HepG2 (cell line): ENCODE measurements around the gene ZNHIT1. TPM values are rescaled to one million over a fixed set of nuclear protein-coding genes. Genes with fewer than 3 reads are reported as not detected.

Source experiments
- ATM ChIP-seq: fragments of 450-650 bp; IDR thresholded peaks from 2 replicates; pipeline ENCODE4 v1.7.1; 2017; ENCODE audit warnings: mild to moderate bottlenecking, borderline replicate concordance
- BORCS8-MEF2B ChIP-seq: sonication (generic); formaldehyde crosslinking; IDR thresholded peaks from 2 replicates; pipeline ENCODE4 v1.8.0; 2022; ENCODE audit warnings: mild to moderate bottlenecking, missing genetic modification reagents
- ETS1 ChIP-seq: sonication (generic); formaldehyde crosslinking; IDR thresholded peaks from 2 replicates; pipeline ENCODE4 v1.4.0; 2020; ENCODE audit warnings: missing genetic modification reagents
- EZH2 ChIP-seq: conservative IDR thresholded peaks from 2 replicates; pipeline ENCODE4 v1.6.1; 2012; ENCODE audit warnings: mild to moderate bottlenecking, low read depth, low read length, moderate library complexity
- GLI4 ChIP-seq: sonication (generic); formaldehyde crosslinking; IDR thresholded peaks from 2 replicates; pipeline ENCODE4 v1.5.1; 2020; ENCODE audit warnings: missing genetic modification reagents, mild to moderate bottlenecking, moderate library complexity, borderline replicate concordance
- GMEB1 ChIP-seq: sonication (generic); formaldehyde crosslinking; IDR thresholded peaks from 2 replicates; pipeline ENCODE4 v1.5.1; 2020; ENCODE audit warnings: missing genetic modification reagents, mild to moderate bottlenecking, borderline replicate concordance
- KLF6 ChIP-seq: IDR thresholded peaks from 2 replicates; pipeline ENCODE4 v1.8.0; 2016; ENCODE audit warnings: missing biosample characterization, missing genetic modification reagents
- LCORL ChIP-seq, 2 experiments: fragments of 450-650 bp in 1 of 2; sonication (generic) in 1 of 2; formaldehyde crosslinking in 1 of 2; IDR thresholded peaks; 2 replicates each; pipeline versions ENCODE4 v1.5.0 to v1.6.1; 2017 to 2020; ENCODE audit warnings: antibody characterized with exemption in 1 of 2, missing genetic modification reagents in 1 of 2
- RARA ChIP-seq: IDR thresholded peaks from 2 replicates; pipeline ENCODE4 v1.6.1; 2016; ENCODE audit warnings: missing genetic modification reagents, missing compliant biosample characterization
- RBAK ChIP-seq: sonication (generic); formaldehyde crosslinking; IDR thresholded peaks from 2 replicates; pipeline ENCODE4 v1.5.1; 2020; ENCODE audit warnings: mild to moderate bottlenecking, missing genetic modification reagents
- SIN3B ChIP-seq: fragments of 150-350 bp; IDR thresholded peaks from 2 replicates; pipeline ENCODE4 v1.6.1; 2014; ENCODE audit warnings: low read length
- SP140L ChIP-seq: sonication (generic); formaldehyde crosslinking; IDR thresholded peaks from 2 replicates; pipeline ENCODE4 v1.4.0; 2020; ENCODE audit warnings: missing genetic modification reagents, borderline replicate concordance
- SSRP1 ChIP-seq: IDR thresholded peaks from 2 replicates; pipeline ENCODE4 v1.6.1; 2016; ENCODE audit warnings: control low read depth
- TOE1 ChIP-seq: sonication (generic); formaldehyde crosslinking; IDR thresholded peaks from 2 replicates; pipeline ENCODE4 v1.4.0; 2020; ENCODE audit warnings: mild to moderate bottlenecking, missing genetic modification reagents
- ZNF34 ChIP-seq: sonication (generic); formaldehyde crosslinking; IDR thresholded peaks from 2 replicates; pipeline ENCODE4 v1.4.0; 2020; ENCODE audit warnings: mild to moderate bottlenecking, missing genetic modification reagents, borderline replicate concordance
- ZNF503 ChIP-seq: sonication (generic); formaldehyde crosslinking; IDR thresholded peaks from 2 replicates; pipeline ENCODE4 v1.4.0; 2020; ENCODE audit warnings: missing genetic modification reagents
- ZNF557 ChIP-seq: sonication (generic); formaldehyde crosslinking; IDR thresholded peaks from 2 replicates; pipeline ENCODE4 v1.4.0; 2020; ENCODE audit warnings: missing genetic modification reagents
- ZNF672 ChIP-seq: sonication (generic); formaldehyde crosslinking; IDR thresholded peaks from 2 replicates; pipeline ENCODE4 v1.8.1; 2022; ENCODE audit warnings: missing genetic modification reagents
- ZNF749 ChIP-seq: sonication (generic); formaldehyde crosslinking; IDR thresholded peaks from 2 replicates; pipeline ENCODE4 v1.8.0; 2022; ENCODE audit warnings: mild to moderate bottlenecking, missing genetic modification reagents, moderate library complexity, borderline replicate concordance
- polyA plus RNA-seq, 8 experiments: library from polyadenylated mRNA; depleted of rRNA in 3 of 8; stranded (reverse) in 7 of 8; unstranded in 1 of 8; fragments of >200 nt; fragmentation: Illumina TruSeq in 4 of 8; extraction: Trizol in 4 of 8; gene quantifications; 2 replicates each; pipeline versions ENCODE4 v1.2.1 to v1.2.3, GENCODE V29; 2011 to 2016; ENCODE audit warnings: low read depth in 4 of 8, missing spikeins in 1 of 8, mixed read lengths in 1 of 8; ENCODE audit not compliant: insufficient read depth in 1 of 8
- total RNA-seq, 5 experiments: library from RNA; depleted of rRNA; stranded (reverse); fragments of >200 nt; fragmentation: Illumina TruSeq; extraction: Trizol; gene quantifications; 2 replicates each; pipeline ENCODE4 v1.2.3, GENCODE V29; 2016; ENCODE audit warnings: low read depth in 1 of 5
- TF ChIP-seq, protein P1 (sequence below): sonication (generic); formaldehyde crosslinking; IDR thresholded peaks from 2 replicates; pipeline ENCODE4 v1.4.0; 2020; ENCODE audit warnings: missing genetic modification reagents
- TF ChIP-seq, protein P2 (sequence below): sonication (generic); formaldehyde crosslinking; IDR thresholded peaks from 2 replicates; pipeline ENCODE4 v1.4.0; 2020; ENCODE audit warnings: missing genetic modification reagents

Gene ZNHIT1
- total and polyA plus RNA-seq, 2 of the 13 experiments (the other 11 are each of a cell fraction or from before 2014, with no cell fraction given) = 32.5 to 64.5 TPM

DNA sequence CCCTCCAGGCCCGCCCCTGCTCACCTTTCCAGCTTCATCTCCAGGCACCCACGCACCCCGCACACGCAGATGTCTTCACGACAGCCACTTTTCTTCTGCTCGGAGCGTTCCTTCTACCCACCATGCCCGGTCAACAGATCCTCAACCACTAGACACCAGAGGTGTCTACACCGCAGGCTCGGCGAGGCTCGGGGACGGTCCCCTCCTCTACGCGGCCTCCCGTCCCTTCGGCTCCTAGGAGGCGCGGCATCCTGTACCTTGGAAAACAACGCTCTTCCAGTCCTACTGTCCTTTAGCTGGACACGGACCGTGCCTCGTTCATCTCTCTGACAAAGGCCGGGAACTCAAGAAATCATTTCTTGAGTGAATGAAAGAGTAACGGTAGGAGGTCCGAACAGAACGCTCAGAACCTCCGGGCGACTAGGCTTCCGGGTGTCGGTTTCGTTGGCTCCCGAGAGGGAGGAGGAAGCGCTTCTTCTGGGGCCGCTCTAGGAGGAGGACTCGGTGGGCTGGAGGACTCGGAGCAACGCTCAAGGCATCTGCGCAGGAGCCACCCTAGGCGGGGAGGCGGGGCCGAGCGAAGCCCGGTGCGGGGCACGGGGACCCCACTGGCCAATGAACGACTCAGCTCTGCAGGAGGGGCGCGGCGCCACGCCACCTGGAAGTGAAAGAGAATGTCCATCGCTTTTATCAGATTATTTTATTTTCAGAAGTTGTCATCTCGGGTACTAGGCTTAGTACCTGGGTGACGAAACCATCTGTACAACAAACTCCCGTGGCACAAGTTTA lies 34.1 kb downstream of the ZNHIT1 start (continued):
- TF ChIP-seq, protein P1, sequence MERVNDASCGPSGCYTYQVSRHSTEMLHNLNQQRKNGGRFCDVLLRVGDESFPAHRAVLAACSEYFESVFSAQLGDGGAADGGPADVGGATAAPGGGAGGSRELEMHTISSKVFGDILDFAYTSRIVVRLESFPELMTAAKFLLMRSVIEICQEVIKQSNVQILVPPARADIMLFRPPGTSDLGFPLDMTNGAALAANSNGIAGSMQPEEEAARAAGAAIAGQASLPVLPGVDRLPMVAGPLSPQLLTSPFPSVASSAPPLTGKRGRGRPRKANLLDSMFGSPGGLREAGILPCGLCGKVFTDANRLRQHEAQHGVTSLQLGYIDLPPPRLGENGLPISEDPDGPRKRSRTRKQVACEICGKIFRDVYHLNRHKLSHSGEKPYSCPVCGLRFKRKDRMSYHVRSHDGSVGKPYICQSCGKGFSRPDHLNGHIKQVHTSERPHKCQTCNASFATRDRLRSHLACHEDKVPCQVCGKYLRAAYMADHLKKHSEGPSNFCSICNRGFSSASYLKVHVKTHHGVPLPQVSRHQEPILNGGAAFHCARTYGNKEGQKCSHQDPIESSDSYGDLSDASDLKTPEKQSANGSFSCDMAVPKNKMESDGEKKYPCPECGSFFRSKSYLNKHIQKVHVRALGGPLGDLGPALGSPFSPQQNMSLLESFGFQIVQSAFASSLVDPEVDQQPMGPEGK (CRISPR knock-in tag) = no peak; the same call in 1 of the 2 replicates
- TF ChIP-seq, protein P2, sequence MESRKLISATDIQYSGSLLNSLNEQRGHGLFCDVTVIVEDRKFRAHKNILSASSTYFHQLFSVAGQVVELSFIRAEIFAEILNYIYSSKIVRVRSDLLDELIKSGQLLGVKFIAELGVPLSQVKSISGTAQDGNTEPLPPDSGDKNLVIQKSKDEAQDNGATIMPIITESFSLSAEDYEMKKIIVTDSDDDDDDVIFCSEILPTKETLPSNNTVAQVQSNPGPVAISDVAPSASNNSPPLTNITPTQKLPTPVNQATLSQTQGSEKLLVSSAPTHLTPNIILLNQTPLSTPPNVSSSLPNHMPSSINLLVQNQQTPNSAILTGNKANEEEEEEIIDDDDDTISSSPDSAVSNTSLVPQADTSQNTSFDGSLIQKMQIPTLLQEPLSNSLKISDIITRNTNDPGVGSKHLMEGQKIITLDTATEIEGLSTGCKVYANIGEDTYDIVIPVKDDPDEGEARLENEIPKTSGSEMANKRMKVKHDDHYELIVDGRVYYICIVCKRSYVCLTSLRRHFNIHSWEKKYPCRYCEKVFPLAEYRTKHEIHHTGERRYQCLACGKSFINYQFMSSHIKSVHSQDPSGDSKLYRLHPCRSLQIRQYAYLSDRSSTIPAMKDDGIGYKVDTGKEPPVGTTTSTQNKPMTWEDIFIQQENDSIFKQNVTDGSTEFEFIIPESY = 0 out of 2 replicates have a peak, but pooled peaks have one; percentile 17
- no peak for TF ChIP-seq LCORL (IDR thresholded peaks at IDR 0.05)
- TF ChIP-seq LCORL (CRISPR knock-in tag; IDR thresholded peaks at IDR 0.05) = peak; percentile 57
- 0 out of 2 replicates have a peak, but pooled peaks have one; percentile 47 for TF ChIP-seq ZNF557 (CRISPR knock-in tag)
- no peak for TF ChIP-seq SP140L (CRISPR knock-in tag)
- no peak for TF ChIP-seq ZNF749 (CRISPR knock-in tag)
- no peak for TF ChIP-seq RARA
- no peak for TF ChIP-seq GLI4 (CRISPR knock-in tag)
- TF ChIP-seq ETS1 (CRISPR knock-in tag) = no peak
- TF ChIP-seq EZH2 = no peak
- TF ChIP-seq BORCS8-MEF2B (CRISPR knock-in tag) = peak; percentile 54; the same call in 1 of the 2 replicates
- TF ChIP-seq RBAK (CRISPR knock-in tag) = no peak
- TF ChIP-seq GMEB1 = peak; percentile 48; the same call in 1 of the 2 replicates
- TF ChIP-seq ATM = no peak
- TF ChIP-seq ZNF503 = peak; percentile 41; the same call in 1 of the 2 replicates
- no peak for TF ChIP-seq SIN3B
- no peak for TF ChIP-seq ZNF672 (CRISPR knock-in tag)
- no peak for TF ChIP-seq SSRP1 (CRISPR knock-in tag)
- TF ChIP-seq KLF6 = 0 out of 2 replicates have a peak, but pooled peaks have one; percentile 30
- no peak for TF ChIP-seq ZNF34 (CRISPR knock-in tag)
- no peak for TF ChIP-seq TOE1 (CRISPR knock-in tag)
